NT2/D1 (cell line): Measurements from ENCODE around the gene SRPK1.

Source experiments
- SUZ12 ChIP-seq: IDR thresholded peaks from 2 replicates; pipeline ENCODE4 v1.6.1; 2011; ENCODE audit not compliant: insufficient read length, insufficient read depth; ENCODE audit errors: extremely low read depth
- YY1 ChIP-seq: IDR thresholded peaks from 2 replicates; pipeline ENCODE4 v1.6.1; 2011; ENCODE audit not compliant: insufficient read length, insufficient read depth
- ZNF274 ChIP-seq: IDR thresholded peaks from 2 replicates; pipeline ENCODE4 v1.6.1; 2011; ENCODE audit warnings: mild to moderate bottlenecking, low read depth, low read length

- no peak for TF ChIP-seq ZNF274
- no peak for TF ChIP-seq YY1
- TF ChIP-seq SUZ12: no peak
Observed at GRCh38 chr6:35844290-35844689, 76.6 kb downstream of the SRPK1 start.
